Stimulated activated CD4-positive, alpha-beta T cell treated with anti-CD3 and anti-CD28 coated beads, Interleukin-15, amount 100 ng/mL, for 24 hours (primary cell): ENCODE data around the gene LPCAT1.
A peak's percentile ranks its signal among the peaks of the same experiment; 100 is the strongest.
"Not testable (repeated sequence)": the region's sequence is repeated elsewhere in the genome, so short reads cannot be mapped to it uniquely, and the experiment has no call there.

Source experiments
- DNase-seq: peaks from one replicate; pipeline ENCODE4 v3.0.0-alpha.2; 2020

The LPCAT1 gene

GRCh38 chr5:1540831-1541701, 17.3 kb upstream of the LPCAT1 start:
- DNase-seq: no peak

GRCh38 chr5:1540166-1540565, 16.4 kb upstream of the LPCAT1 start:
- no peak for DNase-seq

GRCh38 chr5:1539393-1540161, 15.8 kb upstream of the LPCAT1 start:
- DNase-seq: not testable (repeated sequence)

- no peak for DNase-seq
These were observed 15.1 kb upstream of the LPCAT1 start for GRCh38 chr5:1538741-1539392.

- no peak for DNase-seq
These were observed 14.5 kb upstream of the LPCAT1 start for GRCh38 chr5:1538276-1538675.

- no peak for DNase-seq
These were observed 13.9 kb upstream of the LPCAT1 start for GRCh38 chr5:1537603-1538154.

GRCh38 chr5:1536871-1537602, 13.3 kb upstream of the LPCAT1 start:
- no peak for DNase-seq

- peak; percentile 82 for DNase-seq
These were observed 12.6 kb upstream of the LPCAT1 start for GRCh38 chr5:1536322-1536845.

GRCh38 chr5:1535646-1536045, 11.9 kb upstream of the LPCAT1 start:
- DNase-seq: no peak

GRCh38 chr5:1532384-1532783, 8.6 kb upstream of the LPCAT1 start:
- no peak for DNase-seq

- DNase-seq: no peak
These were observed 5.7 kb upstream of the LPCAT1 start for GRCh38 chr5:1529498-1529897.

- DNase-seq: no peak
These were observed 3.9 kb upstream of the LPCAT1 start for GRCh38 chr5:1527533-1528205.

GRCh38 chr5:1526681-1527131, 2.9 kb upstream of the LPCAT1 start:
- DNase-seq: no peak

GRCh38 chr5:1526190-1526631, 2.5 kb upstream of the LPCAT1 start:
- DNase-seq: no peak

- DNase-seq: no peak
These were observed 1.9 kb upstream of the LPCAT1 start for GRCh38 chr5:1525624-1526189.

GRCh38 chr5:1524799-1525623, 1.3 kb upstream of the LPCAT1 start:
- no peak for DNase-seq

GRCh38 chr5:1524481-1524798, 680 bp upstream of the LPCAT1 start:
- no peak for DNase-seq

- DNase-seq: no peak
These were observed 324 bp downstream of the LPCAT1 start for GRCh38 chr5:1523480-1523792.

- peak; percentile 43 for DNase-seq
These were observed 920 bp downstream of the LPCAT1 start for GRCh38 chr5:1522601-1523479.
